ENCODE measurements around the gene COMMD3. TPM values are rescaled to one million over a fixed set of nuclear protein-coding genes. Genes with fewer than 3 reads are reported as not detected.

Gene COMMD3
- total RNA-seq, 4 donors from 2014 or later: 7.4 to 39.5 (median 25.8) TPM

DNA sequence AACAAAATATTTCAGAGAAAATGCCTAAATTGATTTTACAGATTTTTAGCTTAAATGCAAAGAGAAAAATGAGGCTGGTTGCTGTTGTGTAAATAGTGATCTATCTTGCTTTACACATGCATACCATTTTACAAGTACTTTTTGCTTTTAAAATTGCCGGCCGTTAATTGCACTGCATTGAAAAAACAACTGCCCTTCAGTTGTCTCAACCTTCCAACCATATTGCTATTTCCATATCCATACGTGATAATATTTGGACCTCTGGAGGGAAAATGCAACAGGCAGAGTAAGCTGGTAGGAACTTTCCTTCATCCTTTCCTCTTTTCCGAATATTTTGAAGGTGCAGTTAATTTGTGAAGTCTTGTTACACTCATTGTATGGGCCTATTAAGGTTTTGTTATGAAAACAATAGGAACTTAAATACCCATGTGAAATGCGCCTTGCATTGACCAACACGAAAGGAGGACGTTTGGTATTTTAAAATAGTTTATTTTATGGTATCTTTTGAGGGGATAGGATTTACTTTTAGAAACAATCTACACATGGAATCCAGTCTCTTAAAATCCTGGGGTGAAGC, 16.0 kb downstream of the COMMD3 start:
- H3K4me1 ChIP-seq: peaks cover 0 to 18% of the 10 kb centered on the region in 2 donors
- H3K9me3 ChIP-seq: no peaks in the 10 kb centered on the region
- H3K27ac ChIP-seq: no peak overlapping the region
- no peak overlapping the region for H3K4me3 ChIP-seq
- intact Hi-C loops (cut with DNase I; ENCODE audit: low total_unique reads): no loop called here
- DNase-seq: no peak
- TF ChIP-seq POLR2A (IDR thresholded peaks at IDR 0.05): no peak
- TF ChIP-seq, protein P1, sequence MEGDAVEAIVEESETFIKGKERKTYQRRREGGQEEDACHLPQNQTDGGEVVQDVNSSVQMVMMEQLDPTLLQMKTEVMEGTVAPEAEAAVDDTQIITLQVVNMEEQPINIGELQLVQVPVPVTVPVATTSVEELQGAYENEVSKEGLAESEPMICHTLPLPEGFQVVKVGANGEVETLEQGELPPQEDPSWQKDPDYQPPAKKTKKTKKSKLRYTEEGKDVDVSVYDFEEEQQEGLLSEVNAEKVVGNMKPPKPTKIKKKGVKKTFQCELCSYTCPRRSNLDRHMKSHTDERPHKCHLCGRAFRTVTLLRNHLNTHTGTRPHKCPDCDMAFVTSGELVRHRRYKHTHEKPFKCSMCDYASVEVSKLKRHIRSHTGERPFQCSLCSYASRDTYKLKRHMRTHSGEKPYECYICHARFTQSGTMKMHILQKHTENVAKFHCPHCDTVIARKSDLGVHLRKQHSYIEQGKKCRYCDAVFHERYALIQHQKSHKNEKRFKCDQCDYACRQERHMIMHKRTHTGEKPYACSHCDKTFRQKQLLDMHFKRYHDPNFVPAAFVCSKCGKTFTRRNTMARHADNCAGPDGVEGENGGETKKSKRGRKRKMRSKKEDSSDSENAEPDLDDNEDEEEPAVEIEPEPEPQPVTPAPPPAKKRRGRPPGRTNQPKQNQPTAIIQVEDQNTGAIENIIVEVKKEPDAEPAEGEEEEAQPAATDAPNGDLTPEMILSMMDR (IDR thresholded peaks at IDR 0.05): no peak
- no peaks in the 10 kb centered on the region for H3K36me3 ChIP-seq
- peaks cover 28 to 32% of the 10 kb centered on the region in 2 donors for H3K27me3 ChIP-seq

DNA sequence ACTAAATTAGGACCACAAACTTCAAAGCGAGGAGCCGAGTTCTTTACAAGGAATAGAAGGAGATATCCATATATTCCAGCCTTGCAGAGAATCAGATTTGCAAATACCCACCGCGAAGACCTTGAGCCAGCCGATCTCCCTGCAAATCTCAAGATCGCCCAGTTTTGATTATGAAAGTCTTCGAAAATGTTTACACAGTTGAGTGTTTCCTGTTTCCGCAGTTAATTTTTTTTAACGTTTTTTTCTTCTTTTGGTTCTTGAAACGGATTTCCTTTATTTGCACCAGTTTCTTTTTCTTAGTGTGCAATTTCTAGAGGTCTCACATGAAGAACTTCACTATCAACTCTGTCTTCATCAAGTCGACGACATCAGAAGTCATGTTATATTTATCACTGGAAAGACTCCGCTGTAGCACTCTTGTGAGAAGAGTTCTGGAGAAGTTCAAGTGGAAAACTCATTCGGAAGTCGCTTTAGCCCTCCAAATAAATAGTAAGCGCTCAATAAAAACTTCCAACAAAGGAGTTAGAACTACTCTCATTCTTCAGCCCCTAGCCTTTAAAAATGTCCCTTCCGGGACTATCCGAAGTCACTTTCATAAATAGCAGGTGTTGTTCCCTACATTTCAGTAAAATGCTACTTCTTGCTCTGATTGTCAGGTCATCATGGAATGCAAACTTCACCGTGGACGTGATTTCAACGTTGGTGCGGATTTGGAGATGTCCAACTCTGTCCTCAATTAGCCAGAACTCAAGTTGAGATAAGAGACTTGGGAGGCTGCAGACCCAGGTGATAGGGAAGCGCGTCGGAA, 17.2 kb downstream of the COMMD3 start:
- intact Hi-C loops (cut with DNase I; ENCODE audit: low total_unique reads): no loop called here
- H3K27me3 ChIP-seq: peaks cover 39 to 44% of the 10 kb centered on the region in 2 donors

DNA sequence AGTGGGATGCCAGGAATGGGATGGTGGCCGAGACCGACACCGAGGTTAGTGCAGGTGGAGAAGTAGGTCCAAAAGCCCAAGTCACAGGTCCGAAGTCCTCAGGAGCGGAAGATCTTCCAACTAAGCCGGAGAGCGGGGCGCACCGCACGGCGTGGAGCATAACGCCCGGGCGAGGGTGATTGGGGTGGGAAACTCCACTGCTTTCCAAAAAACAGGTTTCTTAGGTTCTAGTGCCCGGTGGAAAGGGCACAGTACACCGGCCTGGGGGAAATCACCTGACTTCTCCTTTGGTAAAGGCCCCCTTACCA, 17.7 kb downstream of the COMMD3 start:
- H3K36me3 ChIP-seq: no peaks in the 10 kb centered on the region
- no peak for TF ChIP-seq POLR2A (IDR thresholded peaks at IDR 0.05)
- TF ChIP-seq, protein P1 (IDR thresholded peaks at IDR 0.05): no peak
- no peak overlapping the region for H3K4me3 ChIP-seq
- no peaks in the 10 kb centered on the region for H3K9me3 ChIP-seq
- peaks cover 45 to 49% of the 10 kb centered on the region in 2 donors for H3K27me3 ChIP-seq
- H3K4me1 ChIP-seq: peaks cover 0 to 18% of the 10 kb centered on the region in 2 donors
- intact Hi-C loops (cut with DNase I; ENCODE audit: low total_unique reads): no loop called here
- no peak overlapping the region for H3K27ac ChIP-seq
- no peak for DNase-seq

More for the DNA sequence above, 17.2 kb downstream of the COMMD3 start:
- Histone ChIP-seq H3K27ac (no peak overlapping the region), H3K9me3 (no peaks in the 10 kb centered on the region), H3K4me1 (peaks cover 0 to 18% of the 10 kb centered on the region in 2 donors), H3K36me3 (no peaks in the 10 kb centered on the region), H3K4me3 (no peak overlapping the region)
- no peak for TF ChIP-seq POLR2A (IDR thresholded peaks at IDR 0.05)
- TF ChIP-seq, protein P1 (IDR thresholded peaks at IDR 0.05): no peak
- DNase-seq: no peak

DNA sequence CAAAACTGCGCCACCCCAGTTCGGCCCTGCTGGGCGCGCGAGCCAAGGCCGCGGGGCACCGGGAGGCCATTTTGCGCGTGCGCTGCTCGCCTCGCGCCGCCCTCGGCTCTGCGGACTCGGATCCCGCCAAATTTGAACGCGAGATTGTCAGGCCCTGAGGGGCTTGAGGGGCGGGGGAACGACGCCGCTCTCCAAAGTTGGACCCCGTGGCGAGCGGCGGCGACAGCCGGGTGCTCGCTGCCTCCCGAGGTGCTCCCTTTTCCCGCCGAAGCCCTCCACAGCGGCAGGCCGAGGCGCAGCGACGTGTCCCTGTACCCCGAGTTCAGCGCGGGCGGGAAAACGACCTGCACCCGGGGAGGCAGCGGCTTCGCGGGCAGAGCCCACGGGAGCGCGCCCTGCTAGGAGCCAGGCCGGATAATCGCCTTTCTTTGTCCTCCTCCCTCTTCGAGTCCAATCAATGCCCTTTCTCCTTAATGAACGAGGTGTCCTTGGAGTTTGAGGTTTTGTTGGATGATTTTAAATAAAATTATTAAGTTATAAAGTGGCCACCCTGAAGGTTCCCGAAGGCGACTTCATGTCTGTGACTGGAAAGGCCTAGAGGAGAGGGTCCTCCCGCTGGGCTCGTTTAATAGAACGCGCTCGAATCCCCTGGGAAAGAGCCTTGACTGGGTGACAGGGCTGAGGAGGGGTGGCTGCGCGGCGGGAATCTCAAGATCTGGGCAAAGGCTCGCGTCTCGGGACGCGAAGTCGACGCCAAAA, 18.4 kb downstream of the COMMD3 start:
- no peak for DNase-seq
- peaks cover 48 to 55% of the 10 kb centered on the region in 2 donors for H3K27me3 ChIP-seq
- peaks cover under 1 to 18% of the 10 kb centered on the region in 2 donors for H3K4me1 ChIP-seq
- H3K4me3 ChIP-seq: peak overlapping the region; percentile 13 to 29
- TF ChIP-seq POLR2A (IDR thresholded peaks at IDR 0.05): no peak
- TF ChIP-seq, protein P1 (IDR thresholded peaks at IDR 0.05): no peak
- H3K36me3 ChIP-seq: no peaks in the 10 kb centered on the region
- H3K27ac ChIP-seq: no peak overlapping the region
- intact Hi-C loops (cut with DNase I; ENCODE audit: low total_unique reads): no loop called here
- H3K9me3 ChIP-seq: no peaks in the 10 kb centered on the region

All from uterus (tissue), 4 donors.